GM18858 (cell line): Measurements from ENCODE around the gene GCK.
A peak's percentile ranks its signal among the peaks of the same experiment; 100 is the strongest.

Experiments
- ATAC-seq: cut with Tn5 transposase; IDR thresholded peaks from one replicate; pipeline ENCODE4 v1.9.1; 2021; ENCODE audit not compliant: unreplicated experiment

GCK gene

DNA sequence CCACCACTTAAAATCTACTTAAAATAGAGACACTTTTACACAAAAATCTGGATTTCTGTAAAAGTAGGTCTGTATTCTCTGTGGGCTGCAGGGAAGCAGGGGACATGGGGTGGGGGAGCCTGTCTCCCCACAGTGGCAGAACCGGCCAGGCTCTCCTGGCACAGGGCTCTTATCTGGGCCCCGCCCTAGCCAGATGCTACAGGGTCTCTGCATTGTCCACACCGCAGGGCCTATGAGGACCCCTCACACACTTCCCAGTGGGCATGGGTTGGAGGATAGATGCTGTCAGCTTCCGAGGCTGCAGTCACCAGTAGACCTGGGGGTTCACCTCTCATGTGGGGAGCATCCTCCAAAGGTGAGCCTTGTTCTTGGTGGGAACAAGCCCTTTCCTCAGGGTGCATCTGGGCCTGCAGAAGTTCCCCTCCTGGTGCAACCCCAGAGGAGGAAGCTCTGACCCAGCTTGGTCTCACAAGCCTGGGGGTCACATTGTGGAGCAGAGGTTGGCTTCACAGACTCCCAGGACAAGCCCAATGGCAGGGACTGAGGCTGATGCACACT is 32.7 kb downstream of the GCK start:
- no peak for ATAC-seq

DNA sequence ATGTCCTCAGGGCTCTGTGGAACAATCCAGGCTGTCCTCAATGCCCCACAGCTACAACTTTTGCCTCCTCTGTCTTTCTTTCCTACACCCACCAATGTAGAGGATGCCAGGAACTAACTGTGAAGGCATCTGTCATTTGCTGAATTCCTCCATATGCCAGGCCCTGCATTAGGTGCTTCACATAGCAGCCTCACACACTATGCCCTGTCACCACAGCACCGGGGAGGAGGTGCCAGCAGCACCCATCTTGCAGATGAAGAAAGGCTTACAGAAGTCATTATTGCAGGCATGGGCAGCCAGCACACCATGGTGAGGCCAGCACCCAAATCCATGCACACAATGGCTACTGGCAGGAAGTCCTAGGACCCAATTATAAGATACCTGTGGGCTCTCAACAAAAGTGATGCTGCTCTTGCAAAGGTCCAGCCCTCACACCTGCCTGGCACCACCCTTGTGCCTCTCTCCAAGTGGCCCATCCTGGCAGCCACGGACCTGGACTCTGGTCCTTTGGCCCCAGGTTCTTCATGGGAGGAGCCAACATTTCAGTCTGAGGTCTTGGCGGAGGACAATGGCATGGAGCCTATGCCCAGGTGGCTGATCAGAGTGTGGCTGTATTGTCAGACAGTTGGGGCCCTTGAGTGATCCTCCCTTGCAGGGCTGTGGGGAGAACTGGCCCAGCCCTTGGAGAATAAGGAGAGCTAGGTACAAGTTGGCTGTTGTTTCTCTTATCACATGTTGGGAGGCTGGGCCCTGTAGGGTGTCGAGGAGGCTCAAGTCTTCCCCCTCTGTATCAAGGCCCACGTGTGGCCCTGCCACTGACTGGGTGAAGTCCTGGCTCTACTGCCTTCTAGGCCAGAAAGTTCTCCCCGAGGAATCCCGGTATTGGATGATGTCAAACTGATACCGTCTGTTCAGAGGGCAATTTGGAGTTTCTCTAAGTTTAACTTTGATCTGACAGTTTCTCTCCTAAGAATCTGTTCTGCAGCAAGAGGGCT is 33.8 kb downstream of the GCK start:
- no peak for ATAC-seq

DNA sequence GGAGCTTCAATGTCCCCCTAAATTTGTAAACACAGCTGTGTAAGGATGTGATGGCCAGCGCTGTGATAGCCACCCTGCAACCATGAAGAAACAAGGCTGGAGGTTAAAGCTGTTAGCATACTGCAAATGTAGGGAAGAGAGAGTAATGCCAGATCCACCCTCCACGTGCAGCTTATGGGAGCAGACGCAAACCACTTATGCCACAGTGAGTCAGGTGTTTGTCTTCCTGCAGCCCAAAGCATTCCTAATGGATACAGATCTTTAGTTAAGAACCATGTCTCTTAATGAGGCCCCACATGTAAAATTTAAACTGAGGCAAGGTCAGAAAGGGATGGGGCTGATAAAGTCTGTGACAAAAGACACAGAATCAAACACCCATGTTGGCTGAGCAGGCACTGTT is 34.5 kb downstream of the GCK start:
- no peak for ATAC-seq

DNA sequence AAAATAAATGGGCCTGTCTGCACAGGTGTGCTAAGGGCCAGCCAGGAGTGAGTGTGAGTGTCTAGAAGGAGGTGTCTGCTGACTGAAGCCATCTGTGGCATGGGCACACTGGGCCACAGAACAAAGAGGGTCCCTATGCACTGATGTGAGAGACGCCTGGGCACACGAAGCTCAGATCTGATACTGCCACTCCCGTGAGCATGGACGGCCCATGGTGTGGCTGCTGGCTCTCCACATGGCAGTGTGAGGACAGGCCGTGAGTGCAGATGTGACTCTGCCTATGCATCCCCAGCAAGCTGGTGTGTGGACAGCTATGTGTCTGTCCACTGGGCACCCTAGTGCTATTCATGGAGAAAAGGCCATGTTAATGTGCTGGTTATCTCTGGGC is 35.3 kb downstream of the GCK start:
- no peak for ATAC-seq

DNA sequence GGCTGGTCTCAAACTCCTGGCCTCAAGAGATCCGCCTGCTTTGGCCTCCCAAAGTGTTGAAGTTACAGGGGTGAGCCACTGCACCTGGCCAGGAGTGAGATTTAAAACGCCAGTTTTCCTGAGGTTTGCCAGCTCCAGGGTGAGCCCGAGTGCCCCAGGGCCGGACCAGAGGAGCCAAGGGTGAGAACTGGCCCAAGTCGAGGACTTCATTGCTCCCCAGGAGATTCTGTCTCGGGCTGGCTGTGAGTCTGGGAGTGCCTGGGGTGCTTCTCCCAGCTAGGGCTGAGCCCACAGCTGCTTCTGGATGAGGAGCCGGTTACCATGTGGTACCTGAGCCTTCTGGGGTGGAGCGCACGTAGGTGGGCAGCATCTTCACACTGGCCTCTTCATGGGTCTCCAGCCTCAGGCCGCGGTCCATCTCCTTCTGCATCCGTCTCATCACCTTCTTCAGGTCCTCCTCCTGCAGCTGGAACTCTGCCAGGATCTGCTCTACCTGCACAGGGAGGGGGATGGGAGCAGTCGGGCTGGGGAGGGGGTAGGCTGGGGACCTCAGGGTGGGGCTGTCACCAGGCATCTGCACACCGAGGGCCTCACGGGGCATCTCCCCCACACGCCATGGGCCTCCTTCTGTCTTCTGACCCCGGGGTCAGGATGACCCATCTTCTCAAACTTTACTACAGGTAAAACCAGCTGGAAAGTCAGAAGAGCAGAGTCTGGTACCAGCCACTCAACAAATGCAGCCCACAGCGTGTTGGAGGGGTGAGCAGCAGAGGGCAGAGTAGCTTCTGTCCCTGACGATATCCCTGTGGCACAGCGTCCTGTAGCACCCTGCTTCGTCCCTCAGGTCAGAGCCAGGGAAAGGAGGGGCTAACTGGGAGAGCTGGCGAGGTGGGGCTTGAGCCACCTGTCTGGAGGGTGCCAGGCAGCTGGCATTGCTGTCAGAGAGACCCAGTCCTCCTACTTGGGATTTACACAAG is 36.0 kb downstream of the GCK start:
- ATAC-seq, result no peak

DNA sequence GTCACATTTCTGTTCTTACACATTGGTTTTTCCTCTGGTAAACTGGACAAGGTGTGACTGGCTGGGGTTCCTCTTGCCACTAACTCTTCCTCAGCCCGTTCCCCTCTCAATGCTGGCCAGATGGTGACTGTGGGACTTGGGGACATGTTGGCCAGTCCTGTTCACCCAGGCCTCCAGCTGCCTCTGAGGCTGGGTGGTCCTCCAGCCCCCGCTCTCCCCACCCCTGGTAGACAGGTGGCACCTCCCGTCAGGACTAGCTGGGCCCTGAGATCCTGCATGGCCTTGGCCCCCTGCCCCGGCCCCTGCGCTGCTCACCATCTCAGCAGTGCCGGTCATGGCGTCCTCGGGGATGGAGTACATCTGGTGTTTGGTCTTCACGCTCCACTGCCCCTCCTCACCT is 37.3 kb downstream of the GCK start:
- no peak for ATAC-seq

DNA sequence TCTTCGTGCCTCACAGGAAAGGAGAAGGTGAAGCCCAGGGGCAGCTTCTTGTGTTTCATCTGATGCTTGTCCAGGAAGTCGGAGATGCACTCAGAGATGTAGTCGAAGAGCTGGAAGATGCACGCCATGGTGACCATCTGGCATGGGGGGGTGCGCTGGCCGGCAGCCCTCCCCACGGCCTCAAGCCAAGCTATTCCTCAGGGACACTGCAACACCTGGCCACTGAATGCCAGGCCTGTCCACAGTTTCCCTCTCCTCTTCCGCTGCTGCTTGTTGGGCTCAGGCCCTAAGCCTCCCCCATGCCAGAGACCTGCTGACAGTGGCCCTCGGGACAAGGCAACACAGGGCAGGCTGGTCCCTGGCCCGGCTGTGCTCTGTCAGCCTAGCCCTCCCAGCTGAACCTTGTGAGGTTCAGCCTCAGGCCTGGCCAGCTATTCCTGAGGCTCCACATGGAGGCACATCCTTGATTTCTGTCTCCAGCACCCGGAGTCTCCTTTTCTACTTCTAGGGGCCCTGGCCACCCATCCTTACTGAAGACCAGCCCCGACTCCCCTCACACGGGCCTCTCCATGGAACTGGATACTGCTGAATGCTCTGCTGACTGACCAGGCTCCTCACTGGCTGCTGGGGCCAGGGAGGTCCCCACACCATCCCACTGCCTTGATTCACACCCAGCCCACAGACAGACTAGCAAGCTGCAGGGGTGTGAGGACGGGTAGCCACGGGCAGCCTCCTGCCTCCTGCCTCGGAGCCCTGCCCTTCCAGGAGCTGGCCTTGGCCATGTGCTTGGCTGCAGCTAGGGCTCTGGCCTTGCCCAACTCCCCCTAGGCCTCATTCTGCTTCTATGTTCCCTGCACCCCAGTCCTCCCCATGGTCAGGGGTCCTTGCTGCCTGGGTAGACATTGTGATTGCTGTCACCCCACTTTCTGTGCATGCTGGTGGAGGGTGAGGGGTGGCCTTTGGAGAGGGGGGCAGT is 38.0 kb downstream of the GCK start:
- no peak for ATAC-seq

DNA sequence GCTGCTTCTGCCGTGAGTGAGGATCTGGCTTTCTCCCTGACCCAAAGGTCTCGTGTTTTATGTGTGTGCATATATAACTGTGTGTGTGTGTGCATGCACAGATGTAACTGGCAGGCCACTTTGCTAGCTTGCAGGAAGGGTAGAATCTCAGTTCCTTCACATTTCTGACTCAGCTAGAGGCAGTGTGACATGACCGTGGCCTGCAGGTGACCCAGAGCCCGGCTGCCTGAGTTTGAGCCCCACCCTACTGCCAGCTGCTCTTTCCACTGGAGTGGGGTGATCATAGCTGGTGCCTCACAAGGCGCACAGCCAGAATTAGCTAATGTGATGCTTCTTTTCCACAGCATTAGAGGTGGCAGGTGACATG is 38.8 kb downstream of the GCK start:
- ATAC-seq, result peak; percentile 73

DNA sequence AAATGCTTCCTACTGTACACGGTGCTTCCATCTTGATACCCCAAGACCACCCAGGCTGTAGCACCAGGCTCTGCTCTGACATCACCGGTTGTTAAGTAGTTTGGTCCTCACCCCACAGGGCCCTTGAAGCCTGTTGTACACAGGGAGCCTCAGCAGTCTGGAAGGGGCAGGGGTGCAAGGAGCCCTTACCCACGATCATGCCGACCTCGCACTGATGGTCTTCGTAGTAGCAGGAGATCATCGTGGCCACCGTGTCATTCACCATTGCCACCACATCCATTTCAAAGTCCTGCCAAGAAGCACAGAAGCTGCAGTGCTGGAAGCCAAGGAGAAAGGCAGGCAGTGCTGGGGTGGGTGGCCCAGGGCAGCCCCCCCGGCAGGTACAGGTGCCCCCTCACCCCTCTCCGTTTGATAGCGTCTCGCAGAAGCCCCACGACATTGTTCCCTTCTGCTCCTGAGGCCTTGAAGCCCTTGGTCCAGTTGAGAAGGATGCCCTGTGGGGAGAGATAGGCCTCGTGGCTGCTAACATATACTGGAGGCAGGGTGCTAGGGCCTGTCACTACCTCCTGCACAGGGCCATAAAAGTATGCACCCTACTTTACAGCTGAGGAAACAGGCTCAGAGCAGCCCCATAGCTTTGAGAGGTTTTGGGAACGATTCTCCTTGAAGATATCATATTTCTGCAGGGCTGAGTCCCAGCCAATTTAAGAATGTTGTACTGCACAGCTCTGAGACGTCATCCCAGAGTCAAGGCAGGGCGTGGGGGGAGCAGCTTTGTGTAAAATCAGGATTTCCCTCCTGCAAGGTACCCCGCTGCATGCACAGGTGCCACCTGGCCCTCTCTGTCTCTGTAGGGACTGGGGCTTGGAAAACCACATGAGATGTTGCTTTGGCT is 39.4 kb downstream of the GCK start:
- ATAC-seq, result no peak

DNA sequence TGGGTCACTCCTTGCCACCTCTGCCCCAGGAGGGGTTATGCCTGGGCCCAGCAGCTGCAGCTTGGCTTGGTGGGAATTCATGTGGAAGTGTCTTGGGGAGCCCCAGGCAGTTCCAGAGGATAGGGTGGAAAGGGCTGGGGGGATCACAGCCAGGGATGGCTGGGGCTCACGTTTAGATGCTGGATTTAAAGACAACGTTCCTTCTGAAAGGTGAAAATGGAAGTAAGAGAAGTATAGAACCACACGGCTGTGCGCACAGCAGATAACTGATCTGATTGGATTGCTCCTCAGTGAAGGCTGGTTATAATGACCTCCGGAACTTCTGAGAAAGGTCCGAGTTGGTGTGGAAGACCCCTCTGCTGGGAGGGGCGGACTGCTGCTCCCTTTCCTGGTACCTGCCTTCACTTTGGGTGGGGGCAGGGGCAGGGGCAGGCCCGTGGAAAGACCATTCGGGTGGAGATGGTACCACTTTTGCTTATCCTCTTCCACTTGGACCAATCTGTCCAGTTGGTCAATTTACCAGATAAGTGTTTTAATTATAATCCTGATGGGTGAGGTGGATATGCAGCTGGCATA is 40.2 kb downstream of the GCK start:
- ATAC-seq, result no peak

DNA sequence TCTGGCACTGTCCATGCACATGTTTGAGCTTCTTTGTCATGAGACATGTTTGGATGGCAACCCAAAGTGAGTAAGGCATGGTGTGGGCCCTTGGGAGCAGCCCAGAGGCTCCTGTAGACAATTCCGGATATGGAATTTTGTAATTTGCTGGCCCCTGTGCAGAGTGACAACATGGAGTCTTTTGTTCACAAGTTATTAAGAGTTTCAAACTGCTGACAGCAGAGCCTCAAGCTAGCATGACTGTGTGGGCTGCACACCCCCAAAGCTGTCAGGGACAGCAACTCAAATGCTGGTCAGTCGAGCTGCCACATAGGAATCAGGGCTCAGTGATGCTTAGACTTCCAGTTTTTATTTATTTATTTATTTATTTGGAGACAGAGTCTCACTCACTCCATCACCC is 41.1 kb downstream of the GCK start:
- no peak for ATAC-seq

DNA sequence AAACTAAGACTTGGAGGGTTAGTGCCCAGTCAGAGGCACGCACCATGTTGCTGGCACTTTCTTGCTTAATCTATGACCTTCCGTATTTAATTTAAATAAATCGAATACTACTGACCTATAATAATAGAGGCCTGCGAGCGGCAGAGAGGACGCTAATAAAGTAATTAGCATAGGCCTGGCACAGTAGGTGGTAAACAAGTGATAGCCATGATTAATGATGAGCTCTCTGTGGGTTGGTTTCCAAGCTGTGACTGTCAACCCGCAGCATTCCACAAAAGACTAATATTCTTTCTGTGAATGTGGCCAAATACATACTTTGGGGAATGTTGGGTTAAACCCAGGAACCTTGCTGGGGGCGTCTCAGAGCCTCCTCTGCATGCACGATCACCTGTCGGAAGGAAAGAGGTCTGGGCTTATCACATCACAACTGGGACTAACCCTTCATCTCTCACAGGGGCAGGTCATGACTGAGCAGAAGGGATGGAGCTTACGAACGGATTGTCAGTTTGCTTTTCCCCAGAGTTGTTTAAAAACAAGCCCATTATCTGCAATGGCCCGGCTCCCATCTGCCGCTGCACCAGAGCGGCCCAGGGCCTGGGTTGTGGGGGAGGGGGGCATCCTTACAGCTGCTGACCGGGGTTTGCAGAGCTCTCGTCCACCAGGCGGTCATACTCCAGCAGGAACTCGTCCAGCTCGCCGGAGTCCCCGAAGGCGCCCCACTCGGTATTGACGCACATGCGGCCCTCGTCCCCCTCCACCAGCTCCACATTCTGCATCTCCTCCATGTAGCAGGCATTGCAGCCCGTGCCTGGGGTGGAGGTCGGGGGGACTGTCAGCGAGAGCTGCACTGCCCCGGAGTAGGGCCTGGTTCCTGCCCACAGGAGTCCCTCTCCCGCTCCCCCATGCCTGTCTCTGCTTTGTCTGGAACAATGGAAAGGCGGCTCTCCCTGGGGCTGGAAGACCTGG is 41.9 kb downstream of the GCK start:
- no peak for ATAC-seq

DNA sequence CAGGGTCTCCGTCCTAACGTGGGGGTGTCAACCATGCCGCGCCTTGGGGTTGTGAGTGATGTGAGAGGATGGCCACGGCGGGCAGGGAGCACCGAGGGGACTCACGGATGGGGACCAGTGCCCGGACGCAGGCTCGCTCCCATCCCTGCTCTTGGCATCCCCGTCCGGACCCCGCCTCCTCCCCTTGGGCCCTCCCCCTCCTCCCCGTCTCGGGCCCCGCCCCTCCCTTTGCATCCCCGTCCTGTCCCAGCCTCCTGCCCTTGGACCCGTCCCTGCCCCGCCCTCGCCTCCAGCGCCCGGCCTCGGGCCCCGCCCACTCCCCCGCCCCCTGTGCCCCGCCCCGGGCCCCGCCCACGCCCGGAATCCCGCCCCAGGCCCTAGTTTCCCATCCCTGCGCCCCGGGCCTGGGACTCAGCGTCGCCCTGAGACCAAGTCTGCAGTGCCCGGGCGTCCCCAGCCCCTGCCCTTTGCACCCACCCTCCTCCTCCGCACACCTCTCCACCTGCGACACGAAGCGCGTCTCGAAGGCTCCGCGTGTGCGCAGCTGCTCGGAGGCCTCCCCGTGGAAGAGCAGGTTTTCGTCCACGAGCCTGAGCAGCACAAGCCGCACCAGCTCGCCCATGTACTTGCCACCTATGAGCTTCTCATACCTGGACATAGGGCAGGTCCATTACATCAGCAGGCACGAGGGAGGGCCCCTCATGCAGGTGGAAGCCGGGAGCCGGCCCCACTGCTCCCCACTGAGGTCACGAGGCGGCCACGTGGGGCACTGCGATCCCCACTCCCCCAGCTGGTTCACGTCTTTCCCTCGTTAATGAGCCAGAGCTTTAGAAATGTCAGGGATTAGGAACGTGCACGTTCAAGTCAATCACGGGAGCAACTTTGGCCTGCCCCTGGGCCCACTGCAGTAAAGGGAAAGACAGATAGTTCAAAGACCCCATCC is 43.0 kb downstream of the GCK start:
- ATAC-seq, result no peak

DNA sequence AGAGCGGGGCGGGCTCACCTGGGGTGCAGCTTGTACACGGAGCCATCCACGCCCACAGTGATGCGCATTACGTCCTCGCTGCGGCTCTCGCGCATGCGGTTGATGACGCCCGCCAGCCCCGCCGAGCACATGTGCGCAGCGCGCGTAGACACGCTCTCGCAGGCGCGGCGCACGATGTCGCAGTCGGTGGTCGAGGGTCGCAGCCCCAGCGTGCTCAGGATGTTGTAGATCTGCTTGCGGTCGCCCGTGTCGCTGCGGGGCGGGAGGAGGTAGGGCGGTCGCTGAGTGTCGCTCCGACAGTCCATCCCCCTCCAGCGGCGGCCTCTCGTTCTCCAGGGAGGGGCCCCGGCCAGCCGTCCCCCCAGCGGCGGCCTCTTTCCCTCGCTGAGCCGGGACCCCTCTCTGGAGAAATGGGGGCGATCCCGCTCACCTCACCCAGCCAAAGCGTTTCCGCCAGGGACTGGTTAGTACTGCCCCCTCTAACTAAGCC is 43.7 kb downstream of the GCK start:
- no peak for ATAC-seq

DNA sequence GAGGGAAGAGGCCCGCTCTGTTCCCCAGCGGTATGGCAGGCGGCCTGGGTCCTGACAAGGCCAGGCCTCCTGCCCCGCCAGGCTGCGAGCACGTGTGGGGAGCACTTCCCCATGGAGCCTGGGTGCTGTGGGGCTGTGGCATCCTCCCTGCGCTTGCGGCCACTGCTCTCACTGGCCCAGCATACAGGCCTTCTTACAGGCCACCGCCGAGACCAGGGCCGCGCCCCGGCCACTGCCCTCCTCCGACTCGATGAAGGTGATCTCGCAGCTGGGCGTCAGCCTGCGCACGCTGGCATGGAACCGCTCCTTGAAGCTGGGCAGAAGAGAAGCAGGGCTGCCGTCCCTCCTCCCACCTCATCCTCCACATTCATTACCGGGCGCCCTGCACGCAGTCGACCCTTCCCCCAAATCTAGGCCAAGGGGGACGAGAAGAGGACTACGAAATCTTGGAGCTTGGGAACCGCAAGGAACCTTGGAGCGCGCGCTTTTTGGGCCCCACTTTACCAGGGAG is 44.2 kb downstream of the GCK start:
- ATAC-seq, result no peak

DNA sequence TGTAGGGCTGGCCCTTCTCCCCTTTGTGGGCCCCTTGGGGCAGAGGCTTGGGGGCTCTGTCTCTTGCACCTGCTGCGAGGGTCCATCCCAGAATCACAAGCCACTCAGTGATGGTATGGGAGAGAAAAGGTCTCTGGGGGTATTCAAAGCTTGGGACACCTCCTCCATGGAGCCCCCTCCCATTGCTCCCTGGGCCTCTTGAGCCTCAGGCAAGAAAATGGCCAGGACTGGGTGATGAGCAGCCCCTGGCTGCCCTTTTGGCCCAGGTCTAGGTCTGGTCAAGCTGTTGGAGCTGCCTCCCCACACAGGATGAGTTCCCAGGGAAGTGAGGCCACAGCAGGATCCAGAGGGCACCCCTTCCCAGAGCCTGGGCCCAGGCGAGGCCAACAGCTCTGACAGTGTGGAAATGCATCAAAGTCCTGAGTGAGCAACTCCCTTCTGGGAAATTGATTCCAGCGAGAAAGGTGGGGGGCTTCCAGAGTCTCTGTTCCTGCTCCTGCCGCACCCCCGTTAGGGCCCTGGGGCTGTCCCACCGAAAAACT is 44.7 kb downstream of the GCK start:
- ATAC-seq, result no peak
